D341Med (cell line): ENCODE measurements around the gene BCORL1.

Experiments
- DNase-seq: peaks from one replicate; pipeline ENCODE4 v3.0.0; 2012; ENCODE audit warnings: low spot score

BCORL1 gene

DNA sequence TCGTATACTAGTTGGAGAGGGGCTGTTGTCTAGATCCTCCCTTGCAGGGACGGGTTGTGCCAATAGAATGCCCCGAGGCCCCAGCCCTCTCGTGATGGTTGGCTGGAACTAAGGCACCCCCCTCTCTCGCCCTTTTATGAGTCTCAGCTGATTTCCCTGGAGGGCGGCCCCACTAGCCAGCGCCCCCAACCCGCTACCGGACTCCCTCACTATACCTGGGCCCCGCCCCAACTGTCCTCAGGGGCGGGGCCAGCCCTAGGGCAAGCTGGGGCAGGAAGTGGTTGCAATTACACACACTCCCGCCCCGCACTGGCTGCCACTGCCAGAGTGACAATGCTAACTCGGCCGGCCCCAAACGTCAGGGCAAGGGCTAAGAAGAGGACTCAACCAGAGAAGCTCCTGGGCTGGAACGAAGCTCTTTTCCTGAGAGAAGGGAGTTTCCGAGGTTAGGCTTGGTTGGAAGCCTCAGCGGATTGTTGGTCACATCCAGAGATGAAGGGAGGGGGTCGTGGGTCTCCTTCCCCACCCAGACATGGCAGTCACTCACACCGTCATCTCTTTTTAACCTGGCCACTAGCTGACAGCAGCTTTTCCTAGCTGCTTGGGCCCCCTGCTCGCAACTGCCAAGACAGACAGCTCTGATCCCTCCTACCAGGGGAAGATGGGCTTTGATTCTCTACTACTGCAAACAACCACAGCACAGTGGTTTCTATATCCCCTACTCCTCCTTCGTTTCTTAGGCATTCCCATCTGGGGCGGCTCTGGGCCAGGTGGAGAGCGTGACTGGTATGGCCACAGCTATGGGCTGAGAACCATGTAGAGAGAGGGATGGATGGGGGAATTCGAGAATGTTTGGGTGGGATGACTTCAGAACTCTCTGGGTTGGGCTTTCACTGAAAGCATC is 21.0 kb upstream of the BCORL1 start:
- DNase-seq: no peak

GRCh38 chrX:129963729-129964128 is 18.7 kb upstream of the BCORL1 start:
- no peak for DNase-seq

- DNase-seq: no peak
These were observed 17.3 kb upstream of the BCORL1 start for GRCh38 chrX:129965166-129965565.

GRCh38 chrX:129968968-129969367 is 13.5 kb upstream of the BCORL1 start:
- DNase-seq: no peak

- no peak for DNase-seq
These were observed 6.0 kb upstream of the BCORL1 start for GRCh38 chrX:129976441-129976840.

DNA sequence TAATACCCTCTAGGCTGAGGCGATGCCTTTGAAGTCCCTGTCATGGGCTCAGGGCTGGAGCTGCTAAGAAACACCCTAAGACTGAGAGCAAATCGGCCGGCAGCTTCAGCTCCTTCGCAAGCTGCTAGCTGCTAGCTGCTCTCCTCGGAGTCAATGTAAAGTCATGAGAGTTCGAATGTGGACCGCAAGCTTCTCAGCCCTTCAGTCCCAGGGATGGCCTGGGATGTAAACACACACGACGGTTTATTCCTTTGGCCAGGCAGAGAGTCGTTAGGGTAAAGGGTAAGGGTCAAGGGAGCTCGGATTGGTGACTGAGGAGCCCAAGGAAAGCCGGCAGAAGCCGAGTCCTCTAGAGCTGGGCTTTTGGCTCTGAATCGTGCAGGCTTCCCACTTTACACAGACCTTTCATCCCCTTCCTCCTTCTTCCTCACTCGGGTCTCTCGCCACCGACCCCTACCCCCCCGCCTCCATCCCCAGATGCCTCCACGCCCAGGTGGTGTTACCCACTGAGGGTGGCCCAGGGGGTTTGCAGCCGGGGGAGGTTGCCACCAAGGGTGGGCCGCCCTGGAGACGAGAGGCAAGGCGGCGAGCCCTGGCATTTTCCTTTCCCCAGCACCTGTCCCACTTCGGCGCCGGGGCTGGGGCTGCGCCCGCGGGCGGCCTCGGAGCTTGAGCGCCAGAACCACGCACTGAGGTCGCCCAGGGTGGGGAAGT is 3.1 kb upstream of the BCORL1 start:
- no peak for DNase-seq

DNA sequence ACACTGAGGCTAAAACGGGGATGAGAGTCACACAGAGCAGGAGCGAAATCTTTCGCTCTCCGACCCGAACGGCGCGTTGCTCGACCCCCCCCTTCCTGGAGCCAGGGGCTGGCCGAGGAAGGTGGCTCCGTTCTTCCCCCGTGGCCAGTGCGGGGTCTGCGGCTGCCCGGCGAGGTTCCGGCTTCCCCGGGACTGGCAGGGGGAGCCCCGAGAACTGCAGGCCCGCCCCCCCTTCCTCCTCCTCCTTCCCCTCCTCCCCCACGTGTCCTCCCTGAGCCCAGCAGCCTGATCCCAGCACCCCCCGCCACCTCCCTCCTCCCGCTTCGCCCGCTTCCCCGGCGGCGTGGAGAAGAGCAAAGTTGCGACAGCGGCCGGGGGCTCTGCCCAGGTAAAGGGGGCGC is 2.4 kb upstream of the BCORL1 start:
- no peak for DNase-seq

DNA sequence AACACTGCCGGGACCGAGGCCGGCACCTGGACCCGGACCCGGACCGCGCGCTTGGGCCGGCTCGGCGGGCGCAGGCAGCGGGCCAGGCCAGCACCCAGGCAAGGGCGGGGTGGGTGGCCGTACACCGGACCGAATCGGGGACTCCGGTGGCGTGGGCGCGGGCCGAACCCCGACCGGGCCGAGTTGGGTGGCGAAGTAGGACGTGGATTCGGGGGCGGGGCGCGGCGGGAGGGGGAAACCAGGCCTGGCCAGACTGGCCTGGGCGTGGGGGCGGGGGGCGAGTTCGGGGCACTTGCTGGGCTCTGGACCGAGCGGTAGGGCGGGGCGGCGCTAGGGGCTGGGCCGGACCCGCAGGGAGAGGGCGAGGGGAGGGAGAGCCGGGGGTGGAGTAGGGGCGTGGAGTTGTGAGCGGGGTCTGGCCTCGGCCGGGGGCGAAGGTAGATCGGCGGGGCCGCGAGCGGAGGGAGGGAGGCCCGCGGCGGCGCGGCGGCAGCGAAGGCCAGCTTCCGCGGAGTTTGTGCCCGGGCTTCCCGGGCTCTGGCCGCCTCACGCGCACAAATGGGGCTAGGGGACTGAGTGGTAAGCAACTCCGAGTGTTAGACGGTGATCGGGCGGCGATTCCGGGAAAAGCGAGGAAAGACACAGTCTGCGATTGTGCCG is 1.8 kb upstream of the BCORL1 start:
- DNase-seq: peak; percentile 56

- DNase-seq: no peak
These were observed 1.3 kb upstream of the BCORL1 start for GRCh38 chrX:129981200-129981553.

DNA sequence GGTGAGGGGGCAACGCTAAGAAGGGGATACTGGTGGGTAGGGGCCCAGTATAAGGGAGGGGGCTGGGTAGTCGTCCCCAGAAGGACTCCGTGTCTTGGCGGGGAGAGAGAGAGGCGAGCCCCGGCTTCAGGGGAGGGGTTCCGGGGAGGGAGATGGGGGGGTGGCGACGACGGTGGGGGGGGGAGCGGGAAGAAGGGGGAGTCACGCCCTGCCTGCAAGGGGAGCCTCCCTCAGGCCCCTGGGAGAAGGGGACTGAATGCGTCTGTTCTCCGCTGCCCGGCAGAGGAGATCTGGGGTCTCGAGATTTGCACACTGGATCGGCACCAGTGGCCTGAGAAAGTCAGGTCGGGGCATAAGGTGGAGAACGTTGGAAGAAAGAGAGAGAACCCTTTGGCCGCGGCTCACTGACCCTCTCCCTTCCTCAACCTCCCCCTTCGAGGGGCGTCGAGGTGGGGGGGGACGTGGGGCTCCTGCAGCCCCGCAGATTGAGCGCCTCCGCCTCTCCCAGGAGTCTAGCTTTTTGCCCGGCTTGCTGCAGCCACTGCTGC is 609 bp upstream of the BCORL1 start:
- DNase-seq: no peak

DNA sequence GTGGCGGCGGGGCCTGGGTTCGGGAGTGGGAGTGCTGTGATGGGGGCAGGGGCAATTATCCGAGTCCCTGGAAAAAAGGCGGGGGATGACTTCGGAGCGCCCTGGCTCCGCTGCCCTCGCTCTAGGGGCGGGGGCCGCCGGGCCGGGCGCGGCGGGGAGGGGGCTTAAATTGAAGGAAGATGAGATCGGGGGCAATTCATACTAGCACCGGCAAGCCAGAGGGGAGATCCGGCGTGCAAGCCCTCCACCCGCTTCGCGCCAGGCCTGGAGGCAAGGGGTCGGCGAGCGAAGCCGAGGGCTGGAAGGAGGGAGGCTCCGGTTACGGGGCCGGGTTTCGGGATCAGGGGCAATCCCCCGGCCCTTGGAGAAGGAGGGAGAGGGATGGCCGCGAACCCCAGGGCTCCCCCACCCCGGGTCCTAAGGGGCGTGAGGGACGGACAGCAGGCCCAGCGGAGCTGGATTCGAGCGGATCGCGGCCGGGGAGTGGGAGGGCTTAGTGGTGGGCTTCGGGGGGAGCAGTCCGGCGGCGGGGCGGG is 1.2 kb downstream of the BCORL1 start:
- DNase-seq: peak; percentile 37

- DNase-seq: peak; percentile 71
These were observed 1.9 kb downstream of the BCORL1 start for GRCh38 chrX:129984111-129984958.

DNA sequence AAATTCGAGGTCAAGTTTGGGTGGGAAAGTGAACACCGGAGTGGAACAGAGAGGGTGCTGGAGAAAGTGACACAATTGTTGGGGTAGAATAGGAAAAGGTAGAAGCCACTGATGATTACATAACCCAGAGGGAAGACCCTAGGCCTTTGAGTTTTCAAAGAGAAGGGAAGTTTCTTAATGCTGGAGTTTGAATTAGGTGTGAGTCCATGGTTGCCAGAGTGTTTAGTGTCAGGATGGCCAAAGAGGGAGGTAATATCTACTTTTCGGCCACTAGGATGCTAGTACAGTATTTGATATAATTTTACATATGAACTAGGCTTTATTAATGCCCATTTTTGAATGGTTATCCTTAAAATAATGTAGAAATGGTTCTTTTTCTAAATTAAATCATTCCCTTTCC is 5.4 kb downstream of the BCORL1 start:
- no peak for DNase-seq

- no peak for DNase-seq
These were observed 9.7 kb downstream of the BCORL1 start for GRCh38 chrX:129992181-129992580.

GRCh38 chrX:129996120-129996519 is 13.7 kb downstream of the BCORL1 start:
- DNase-seq: no peak

GRCh38 chrX:129997086-129997485 is 14.7 kb downstream of the BCORL1 start:
- DNase-seq: no peak

DNA sequence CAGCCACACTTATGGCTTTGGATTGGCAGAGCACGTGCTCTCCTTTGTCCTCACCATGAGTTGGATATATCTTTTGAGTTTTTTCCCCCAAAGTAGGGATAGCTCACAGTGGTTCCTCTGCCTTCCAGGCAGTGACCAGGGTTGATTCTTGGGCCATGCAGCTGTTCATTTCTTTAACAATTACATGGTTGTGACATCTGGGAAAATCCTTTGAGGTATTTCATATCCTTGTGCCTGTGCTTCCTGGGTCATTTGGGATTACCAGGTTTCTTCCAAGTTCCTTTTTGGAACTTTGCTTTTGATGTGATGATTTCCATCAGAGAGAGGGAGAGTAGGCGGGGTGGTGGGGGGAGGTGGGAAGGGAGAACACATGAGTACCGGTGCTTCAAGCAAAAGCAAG is 15.6 kb downstream of the BCORL1 start:
- DNase-seq: no peak

DNA sequence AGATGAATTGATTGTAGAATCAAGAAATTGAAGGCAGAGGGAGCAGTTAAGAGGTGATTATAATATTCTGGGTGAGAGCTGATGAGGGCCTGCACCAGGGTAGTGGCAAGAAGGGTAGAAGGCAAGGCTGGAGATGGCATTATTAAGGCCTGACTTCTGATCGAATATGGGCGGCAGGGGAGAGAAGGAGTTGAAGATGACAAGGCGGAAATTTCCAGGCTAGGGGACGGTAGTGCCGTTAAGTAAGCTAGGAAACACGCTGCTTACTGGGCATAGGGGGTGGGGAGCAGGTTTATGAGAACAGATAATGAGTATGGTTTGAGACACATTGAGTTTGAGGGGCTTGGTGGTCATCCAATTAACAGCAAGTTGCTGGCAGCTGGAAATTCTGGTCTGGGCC is 19.5 kb downstream of the BCORL1 start:
- no peak for DNase-seq

- no peak for DNase-seq
These were observed 20.1 kb downstream of the BCORL1 start for GRCh38 chrX:130002541-130002940.

GRCh38 chrX:130005089-130005807 is 22.8 kb downstream of the BCORL1 start:
- DNase-seq: no peak
